ENCODE measurements around the gene GJA1.

The GJA1 gene

DNA sequence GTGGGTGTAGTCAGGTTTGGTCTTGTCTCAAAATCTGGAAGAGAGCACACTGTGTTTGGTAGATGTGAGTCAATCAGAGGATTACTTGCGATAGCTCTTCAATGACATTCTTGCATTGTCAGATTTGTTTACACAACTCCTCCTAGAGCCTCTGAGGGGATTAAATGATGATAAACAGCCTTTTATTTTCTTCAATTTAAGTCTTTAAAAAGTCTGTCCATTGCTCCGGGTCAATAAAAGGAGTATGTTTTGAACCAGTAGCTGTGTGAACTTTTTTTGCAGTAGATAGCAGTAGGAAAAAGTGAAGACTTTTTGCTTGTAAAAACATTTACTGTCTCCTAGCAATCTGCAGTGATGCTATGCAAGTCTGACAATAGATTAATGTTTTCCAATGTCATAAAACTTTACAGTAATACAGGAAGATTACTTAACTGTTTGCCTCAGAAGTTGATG is 49.9 kb downstream of the GJA1 start:
- no peak for DNase-seq (ENCODE audit: low read depth)

GRCh38 chr6:121491576-121491975 is 56.1 kb downstream of the GJA1 start:
- no peak for DNase-seq (ENCODE audit: low read depth)

GRCh38 chr6:121492536-121492935 is 57.1 kb downstream of the GJA1 start:
- no peak for DNase-seq (ENCODE audit: low read depth)

- no peak for DNase-seq (ENCODE audit: low read depth)
These were observed 62.5 kb downstream of the GJA1 start for GRCh38 chr6:121497970-121498375.

DNA sequence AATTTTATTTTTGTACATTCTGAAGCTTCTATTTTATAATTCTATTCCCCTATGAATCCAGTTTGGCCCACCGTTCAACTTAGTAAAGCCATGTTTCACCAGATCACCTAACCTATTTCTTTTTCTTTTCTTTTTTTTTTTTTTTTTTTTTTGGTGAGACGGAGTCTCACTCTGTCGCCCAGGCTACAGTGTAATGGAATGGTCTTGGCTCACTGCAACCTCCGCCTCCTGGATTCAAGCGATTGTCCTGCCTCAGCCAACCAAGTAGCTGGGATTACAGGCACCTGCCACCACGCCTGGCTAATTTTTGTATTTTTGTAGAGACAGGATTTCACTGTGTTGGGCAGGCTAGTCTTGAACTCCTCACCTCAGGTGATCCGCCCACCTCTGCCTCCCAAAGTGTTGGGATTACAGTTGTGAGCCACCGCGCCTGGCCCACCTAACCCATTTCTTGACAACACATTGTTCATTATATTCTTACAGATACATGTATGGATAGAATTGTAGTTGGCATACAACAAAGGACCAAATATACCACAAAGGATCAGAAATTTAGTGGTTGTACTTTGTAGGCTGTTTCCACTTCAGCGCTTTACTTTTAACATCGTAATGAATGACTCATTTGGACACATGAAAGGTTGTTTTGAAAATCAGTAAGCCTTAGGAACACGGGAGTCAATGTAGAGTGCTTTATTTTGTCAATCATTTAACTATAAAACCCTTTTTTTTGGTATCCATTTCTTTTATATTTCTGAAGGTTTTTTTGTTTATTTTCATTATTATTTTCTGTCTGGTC is 63.2 kb downstream of the GJA1 start:
- no peak for DNase-seq (ENCODE audit: low read depth)

All from T-helper 22 cell (primary cell).